Measurements from ENCODE around the gene AKAP8L. TPM values are rescaled to one million over a fixed set of nuclear protein-coding genes. Genes with fewer than 3 reads are reported as not detected.

AKAP8L gene
- total RNA-seq, 1 donor from 2014 or later: 79.8 TPM

GRCh38 chr19:15404097-15404779, 14.6 kb downstream of the AKAP8L start:
- H3K36me3 ChIP-seq (ENCODE audit: control insufficient read depth, insufficient read depth, low read length): peaks cover 2% of the 10 kb centered on the region
- DNase-seq (ENCODE audit: low read depth): no peak
- no peak for TF ChIP-seq CTCF (IDR thresholded peaks at IDR 0.05; ENCODE audit: insufficient read depth, low read length, poor library complexity, severe bottlenecking)
- H3K27me3 ChIP-seq (ENCODE audit: control insufficient read depth, insufficient read depth, low read length): no peaks in the 10 kb centered on the region
- H3K4me3 ChIP-seq (ENCODE audit: low read depth, low read length): no peak overlapping the region

GRCh38 chr19:15403151-15403531, 15.6 kb downstream of the AKAP8L start:
- no peaks in the 10 kb centered on the region for H3K27me3 ChIP-seq (ENCODE audit: control insufficient read depth, insufficient read depth, low read length)
- H3K36me3 ChIP-seq (ENCODE audit: control insufficient read depth, insufficient read depth, low read length): peaks cover 2% of the 10 kb centered on the region
- no peak for DNase-seq (ENCODE audit: low read depth)
- TF ChIP-seq CTCF (IDR thresholded peaks at IDR 0.05; ENCODE audit: insufficient read depth, low read length, poor library complexity, severe bottlenecking): no peak
- H3K4me3 ChIP-seq (ENCODE audit: low read depth, low read length): no peak overlapping the region

- Histone ChIP-seq H3K4me3 (ENCODE audit: low read depth, low read length) (no peak overlapping the region), H3K36me3 (ENCODE audit: control insufficient read depth, insufficient read depth, low read length) (peaks cover 3% of the 10 kb centered on the region), H3K27me3 (ENCODE audit: control insufficient read depth, insufficient read depth, low read length) (no peaks in the 10 kb centered on the region)
- no peak for DNase-seq (ENCODE audit: low read depth)
- no peak for TF ChIP-seq CTCF (IDR thresholded peaks at IDR 0.05; ENCODE audit: insufficient read depth, low read length, poor library complexity, severe bottlenecking)
Observed at GRCh38 chr19:15402411-15403150, 16.2 kb downstream of the AKAP8L start.

- no peaks in the 10 kb centered on the region for H3K27me3 ChIP-seq (ENCODE audit: control insufficient read depth, insufficient read depth, low read length)
- H3K4me3 ChIP-seq (ENCODE audit: low read depth, low read length): no peak overlapping the region
- peaks cover 4% of the 10 kb centered on the region for H3K36me3 ChIP-seq (ENCODE audit: control insufficient read depth, insufficient read depth, low read length)
- no peak for TF ChIP-seq CTCF (IDR thresholded peaks at IDR 0.05; ENCODE audit: insufficient read depth, low read length, poor library complexity, severe bottlenecking)
- DNase-seq (ENCODE audit: low read depth): no peak
Observed at GRCh38 chr19:15401397-15401710, 17.4 kb downstream of the AKAP8L start.

- H3K36me3 ChIP-seq (ENCODE audit: control insufficient read depth, insufficient read depth, low read length): peaks cover 4% of the 10 kb centered on the region
- H3K27me3 ChIP-seq (ENCODE audit: control insufficient read depth, insufficient read depth, low read length): no peaks in the 10 kb centered on the region
- no peak for DNase-seq (ENCODE audit: low read depth)
- TF ChIP-seq CTCF (IDR thresholded peaks at IDR 0.05; ENCODE audit: insufficient read depth, low read length, poor library complexity, severe bottlenecking): no peak
- no peak overlapping the region for H3K4me3 ChIP-seq (ENCODE audit: low read depth, low read length)
Observed at GRCh38 chr19:15400521-15401396, 18.0 kb downstream of the AKAP8L start.

Data from kidney epithelial cell (primary cell).